A549 (cell line): ENCODE data around the gene PARD3B. TPM values are rescaled to one million over a fixed set of nuclear protein-coding genes. Genes with fewer than 3 reads are reported as not detected.

Source experiments
- ATAC-seq, 2 experiments: fragments of 200-7000 bp in 1 of 2; fragments of >200 bp in 1 of 2; cut with Nextera tagmentation in 1 of 2; cut with Tn5 transposase in 1 of 2; 3 replicates each; pipeline versions ENCODE4 v1.8.0 to v1.9.1; 2018 to 2020; ENCODE audit warnings: mild to moderate bottlenecking in 1 of 2, moderate library complexity in 1 of 2
- CTCF ChIA-PET: fragments of 300-600 bp; sonication (Branson Sonifier 250); formaldehyde crosslinking; extraction: SDS; loops from one replicate; lab custom pipeline; 2021; ENCODE audit warnings: antibody characterized with exemption, inconsistent platforms; lab: Yijun Ruan, JAX
- POLR2A ChIA-PET: fragments of 350-600 bp; formaldehyde crosslinking; extraction: SDS; loops from one replicate; lab custom pipeline; 2021; ENCODE audit warnings: antibody characterized with exemption, inconsistent platforms; lab: Yijun Ruan, JAX
- DNase-seq, 2 experiments: peaks; one replicate each; pipeline versions ENCODE4 v3.0.0 to v3.0.0-alpha.2; 2011 to 2016; ENCODE audit warnings: low read depth in 1 of 2, low spot score in 1 of 2
- FAIRE-seq: peaks from 2 replicates; lab custom pipeline; 2011; peaks lifted over from hg19 to GRCh38; lab: Jason Lieb, UNC
- H3K27ac ChIP-seq, 2 experiments: fragments of >200 bp; sonication (Bioruptor Twin); formaldehyde crosslinking; 3 replicates each; pipeline ENCODE4 v1.5.1; 2016 to 2017
- H3K4me1 ChIP-seq: fragments of >200 bp; sonication (Bioruptor Twin); formaldehyde crosslinking; 3 replicates; pipeline ENCODE4 v1.6.1; 2016
- H3K4me2 ChIP-seq: fragments of >200 bp; sonication (Bioruptor Twin); formaldehyde crosslinking; 3 replicates; pipeline ENCODE4 v1.6.1; 2016
- H3K4me3 ChIP-seq: fragments of >200 bp; sonication (Bioruptor Twin); formaldehyde crosslinking; 3 replicates; pipeline ENCODE4 v1.5.1; 2016
- H3K9me3 ChIP-seq: fragments of >200 bp; sonication (Bioruptor Twin); formaldehyde crosslinking; 3 replicates; pipeline ENCODE4 v1.6.1; 2016
- BHLHE40 ChIP-seq: IDR thresholded peaks from 2 replicates; pipeline ENCODE4 v1.6.1; 2012; ENCODE audit warnings: low read depth, low read length, inconsistent platforms
- CBX8 ChIP-seq: fragments of 200-600 bp; sonication (generic); IDR thresholded peaks from 2 replicates; pipeline ENCODE4 v1.6.1; 2016
- CHD2 ChIP-seq: fragments of 150-350 bp; IDR thresholded peaks from 2 replicates; pipeline ENCODE4 v1.6.1; 2014; ENCODE audit warnings: low read length; ENCODE audit not compliant: partially characterized antibody
- EHF ChIP-seq: fragments of 250-450 bp; sonication (Bioruptor Pico); IDR thresholded peaks from 2 replicates; pipeline ENCODE4 v1.5.0; 2020; ENCODE audit warnings: mild to moderate bottlenecking
- EP300 ChIP-seq, 2 experiments: fragments of >200 bp; sonication (Bioruptor Twin); formaldehyde crosslinking; IDR thresholded peaks; 2 replicates in 1 of 2; 3 replicates in 1 of 2; pipeline ENCODE4 v1.6.1; 2016 to 2017
- ESRRA ChIP-seq: fragments of 150-350 bp; IDR thresholded peaks from 2 replicates; pipeline ENCODE4 v1.6.1; 2014; ENCODE audit warnings: mild to moderate bottlenecking, low read length, borderline replicate concordance
- FOXS1 ChIP-seq: fragments of 250-450 bp; sonication (Bioruptor Pico); IDR thresholded peaks from 2 replicates; pipeline ENCODE4 v1.5.0; 2020; ENCODE audit warnings: mild to moderate bottlenecking, moderate library complexity
- GATA3 ChIP-seq: IDR thresholded peaks from 2 replicates; pipeline ENCODE4 v1.6.1; 2012; ENCODE audit warnings: borderline replicate concordance
- HOXA7 ChIP-seq: fragments of 250-450 bp; sonication (Bioruptor Pico); IDR thresholded peaks from 2 replicates; pipeline ENCODE4 v1.5.0; 2020; ENCODE audit warnings: mild to moderate bottlenecking, moderate library complexity
- HOXB5 ChIP-seq: fragments of 250-450 bp; sonication (Bioruptor Pico); IDR thresholded peaks from 2 replicates; pipeline ENCODE4 v1.5.0; 2020; ENCODE audit warnings: mild to moderate bottlenecking, moderate library complexity
- MAZ ChIP-seq: fragments of 150-350 bp; IDR thresholded peaks from 2 replicates; pipeline ENCODE4 v1.6.1; 2014; ENCODE audit warnings: antibody characterized with exemption, low read depth, low read length, borderline replicate concordance
- MYC ChIP-seq: IDR thresholded peaks from 2 replicates; pipeline ENCODE4 v1.6.1; 2012; ENCODE audit warnings: mild to moderate bottlenecking, inconsistent platforms, low read length, improper control_type of control experiment, borderline replicate concordance
- PHF8 ChIP-seq: fragments of 200-600 bp; sonication (generic); IDR thresholded peaks from 2 replicates; pipeline ENCODE4 v1.6.1; 2016; ENCODE audit warnings: low read depth, mild to moderate bottlenecking, antibody characterized with exemption, moderate library complexity, borderline replicate concordance
- RARB ChIP-seq: fragments of 250-450 bp; sonication (Bioruptor Pico); IDR thresholded peaks from 2 replicates; pipeline ENCODE4 v1.8.0; 2021; ENCODE audit warnings: mild to moderate bottlenecking, moderate library complexity
- RFX5 ChIP-seq: fragments of 450-650 bp; IDR thresholded peaks from 2 replicates; pipeline ENCODE4 v1.7.1; 2014; ENCODE audit warnings: antibody characterized with exemption, mild to moderate bottlenecking, moderate library complexity
- SREBF2 ChIP-seq: fragments of 450-650 bp; IDR thresholded peaks from 2 replicates; pipeline ENCODE4 v1.6.1; 2014; ENCODE audit warnings: mild to moderate bottlenecking, moderate library complexity
- ZC3H11A ChIP-seq: fragments of 450-650 bp; IDR thresholded peaks from 2 replicates; pipeline ENCODE4 v1.6.1; 2014; ENCODE audit warnings: antibody characterized with exemption, mild to moderate bottlenecking
- ZSCAN20 ChIP-seq: fragments of 250-450 bp; sonication (Bioruptor Pico); IDR thresholded peaks from 2 replicates; pipeline ENCODE4 v1.8.0; 2022; ENCODE audit warnings: mild to moderate bottlenecking, moderate library complexity
- WGBS: methylation state at CpG from one replicate; pipeline ENCODE4 v1.1.6; 2017; ENCODE audit errors: missing lambda C conversion rate; 5-methylcytosine and 5-hydroxymethylcytosine counted together
- polyA plus RNA-seq, 4 experiments: library from polyadenylated mRNA; depleted of rRNA in 3 of 4; stranded (reverse); fragments of >200 nt; fragmentation: RNase III in 1 of 4; extraction: RNeasy Plus Mini Kit Qiagen cat#74134 plus additional on column Dnase treatment in 1 of 4; gene quantifications; 2 replicates in 3 of 4; 3 replicates in 1 of 4; pipeline ENCODE4 v1.2.3, GENCODE V29; 2011 to 2017
- TF ChIP-seq, protein P1 (sequence below): fragments of 200-600 bp; sonication (generic); IDR thresholded peaks from 2 replicates; pipeline ENCODE4 v1.6.1; 2016; ENCODE audit warnings: antibody characterized with exemption, mild to moderate bottlenecking, moderate library complexity
- TF ChIP-seq, protein P2 (sequence below): fragments of 150-350 bp; IDR thresholded peaks from 2 replicates; pipeline ENCODE4 v1.6.1; 2014; ENCODE audit warnings: low read depth, mild to moderate bottlenecking, low read length
- TF ChIP-seq, protein P3 (sequence below): fragments of >200 bp; sonication (Bioruptor Twin); formaldehyde crosslinking; IDR thresholded peaks from 2 replicates; pipeline ENCODE4 v1.6.1; 2016
- TF ChIP-seq, protein P4 (sequence below): fragments of >200 bp; sonication (Bioruptor Twin); formaldehyde crosslinking; IDR thresholded peaks from 3 replicates; pipeline ENCODE4 v1.5.1; 2016
- TF ChIP-seq, protein P5 (sequence below): IDR thresholded peaks from 2 replicates; pipeline ENCODE4 v1.6.1; 2012; ENCODE audit warnings: low read depth, borderline replicate concordance
- TF ChIP-seq, protein P6 (sequence below): fragments of >200 bp; sonication (Bioruptor Twin); formaldehyde crosslinking; IDR thresholded peaks from 3 replicates; pipeline ENCODE4 v1.6.1; 2016
- TF ChIP-seq, protein P7 (sequence below): fragments of 250-450 bp; sonication (Bioruptor Pico); IDR thresholded peaks from 2 replicates; pipeline ENCODE4 v1.5.0; 2020; ENCODE audit warnings: low read depth, mild to moderate bottlenecking, moderate library complexity

Gene PARD3B
- polyA plus RNA-seq, 2 of the 4 experiments (the other 2 are of a cell fraction): 1.2 to 2.4 TPM

DNA sequence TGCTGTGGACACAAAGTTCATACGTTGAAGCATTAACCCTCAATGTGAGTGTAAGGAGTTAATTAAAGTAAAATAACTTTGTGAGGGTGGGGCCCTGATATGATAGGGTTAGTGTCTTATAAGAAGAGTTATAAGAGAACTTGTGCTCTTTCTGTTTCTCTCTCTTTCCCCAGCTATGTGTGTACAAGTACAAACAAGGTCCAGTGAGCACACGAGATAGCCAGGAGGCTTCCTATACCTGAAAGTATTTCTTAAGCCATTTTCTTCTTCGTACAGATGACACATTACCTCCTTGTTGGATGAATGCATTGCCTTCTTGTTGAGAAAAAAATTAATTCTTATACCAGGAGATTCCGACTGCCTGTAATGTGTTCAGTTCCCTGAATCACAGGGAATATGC, 301.2 kb downstream of the PARD3B start:
- FAIRE-seq: no peak
- ATAC-seq: no peak
- Histone ChIP-seq H3K4me2 (no peak overlapping the region), H3K27ac (no peak overlapping the region), H3K9me3 (no peaks in the 10 kb centered on the region), H3K4me1 (peaks cover 23% of the 10 kb centered on the region), H3K4me3 (no peak overlapping the region)
- TF ChIP-seq, protein P1, sequence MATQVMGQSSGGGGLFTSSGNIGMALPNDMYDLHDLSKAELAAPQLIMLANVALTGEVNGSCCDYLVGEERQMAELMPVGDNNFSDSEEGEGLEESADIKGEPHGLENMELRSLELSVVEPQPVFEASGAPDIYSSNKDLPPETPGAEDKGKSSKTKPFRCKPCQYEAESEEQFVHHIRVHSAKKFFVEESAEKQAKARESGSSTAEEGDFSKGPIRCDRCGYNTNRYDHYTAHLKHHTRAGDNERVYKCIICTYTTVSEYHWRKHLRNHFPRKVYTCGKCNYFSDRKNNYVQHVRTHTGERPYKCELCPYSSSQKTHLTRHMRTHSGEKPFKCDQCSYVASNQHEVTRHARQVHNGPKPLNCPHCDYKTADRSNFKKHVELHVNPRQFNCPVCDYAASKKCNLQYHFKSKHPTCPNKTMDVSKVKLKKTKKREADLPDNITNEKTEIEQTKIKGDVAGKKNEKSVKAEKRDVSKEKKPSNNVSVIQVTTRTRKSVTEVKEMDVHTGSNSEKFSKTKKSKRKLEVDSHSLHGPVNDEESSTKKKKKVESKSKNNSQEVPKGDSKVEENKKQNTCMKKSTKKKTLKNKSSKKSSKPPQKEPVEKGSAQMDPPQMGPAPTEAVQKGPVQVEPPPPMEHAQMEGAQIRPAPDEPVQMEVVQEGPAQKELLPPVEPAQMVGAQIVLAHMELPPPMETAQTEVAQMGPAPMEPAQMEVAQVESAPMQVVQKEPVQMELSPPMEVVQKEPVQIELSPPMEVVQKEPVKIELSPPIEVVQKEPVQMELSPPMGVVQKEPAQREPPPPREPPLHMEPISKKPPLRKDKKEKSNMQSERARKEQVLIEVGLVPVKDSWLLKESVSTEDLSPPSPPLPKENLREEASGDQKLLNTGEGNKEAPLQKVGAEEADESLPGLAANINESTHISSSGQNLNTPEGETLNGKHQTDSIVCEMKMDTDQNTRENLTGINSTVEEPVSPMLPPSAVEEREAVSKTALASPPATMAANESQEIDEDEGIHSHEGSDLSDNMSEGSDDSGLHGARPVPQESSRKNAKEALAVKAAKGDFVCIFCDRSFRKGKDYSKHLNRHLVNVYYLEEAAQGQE: no peak
- TF ChIP-seq FOXS1 (no peak), SREBF2 (no peak), CBX8 (no peak), BHLHE40 (no peak), CHD2 (no peak)
- TF ChIP-seq, protein P2, sequence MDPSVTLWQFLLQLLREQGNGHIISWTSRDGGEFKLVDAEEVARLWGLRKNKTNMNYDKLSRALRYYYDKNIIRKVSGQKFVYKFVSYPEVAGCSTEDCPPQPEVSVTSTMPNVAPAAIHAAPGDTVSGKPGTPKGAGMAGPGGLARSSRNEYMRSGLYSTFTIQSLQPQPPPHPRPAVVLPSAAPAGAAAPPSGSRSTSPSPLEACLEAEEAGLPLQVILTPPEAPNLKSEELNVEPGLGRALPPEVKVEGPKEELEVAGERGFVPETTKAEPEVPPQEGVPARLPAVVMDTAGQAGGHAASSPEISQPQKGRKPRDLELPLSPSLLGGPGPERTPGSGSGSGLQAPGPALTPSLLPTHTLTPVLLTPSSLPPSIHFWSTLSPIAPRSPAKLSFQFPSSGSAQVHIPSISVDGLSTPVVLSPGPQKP: no peak
- TF ChIP-seq, protein P3, sequence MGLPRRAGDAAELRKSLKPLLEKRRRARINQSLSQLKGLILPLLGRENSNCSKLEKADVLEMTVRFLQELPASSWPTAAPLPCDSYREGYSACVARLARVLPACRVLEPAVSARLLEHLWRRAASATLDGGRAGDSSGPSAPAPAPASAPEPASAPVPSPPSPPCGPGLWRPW: no peak
- CTCF ChIA-PET: no interaction called here
- DNase-seq: no peak
- 55% methylated on average over 4 of the region's 4 CpGs for WGBS
- POLR2A ChIA-PET: no interaction called here

DNA sequence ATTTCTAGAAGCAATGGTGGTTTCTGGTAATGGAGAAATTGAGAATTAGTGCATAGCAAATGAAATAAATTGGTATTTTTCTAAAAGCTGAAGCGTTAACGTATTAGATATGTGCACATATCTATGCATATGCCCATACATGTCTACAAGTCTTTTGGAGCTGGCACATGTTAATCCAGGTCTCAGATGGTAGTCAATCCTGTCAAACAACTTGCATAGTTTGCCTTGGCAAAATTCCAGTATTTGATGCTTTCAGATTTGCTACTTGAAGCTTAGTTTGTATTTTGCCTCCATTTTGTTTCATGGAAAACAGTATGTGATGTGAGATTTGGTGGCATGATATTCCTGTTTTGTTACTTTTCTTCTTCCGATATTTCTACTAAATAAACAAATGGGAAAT, 304.6 kb downstream of the PARD3B start:
- no peaks in the 10 kb centered on the region for H3K4me1 ChIP-seq
- ATAC-seq: no peak
- H3K9me3 ChIP-seq: no peaks in the 10 kb centered on the region
- 91% methylated on average over 3 of the region's 3 CpGs for WGBS
- DNase-seq: no peak
- no peak overlapping the region for H3K4me3 ChIP-seq
- H3K4me2 ChIP-seq: no peak overlapping the region
- no peak overlapping the region for H3K27ac ChIP-seq
- TF ChIP-seq BHLHE40 (no peak), RFX5 (no peak), SREBF2 (no peak)
- TF ChIP-seq, all 56 proteins: peak for 0
- ChIA-PET CTCF (no interaction called here), POLR2A (no interaction called here)
- no peak for FAIRE-seq

DNA sequence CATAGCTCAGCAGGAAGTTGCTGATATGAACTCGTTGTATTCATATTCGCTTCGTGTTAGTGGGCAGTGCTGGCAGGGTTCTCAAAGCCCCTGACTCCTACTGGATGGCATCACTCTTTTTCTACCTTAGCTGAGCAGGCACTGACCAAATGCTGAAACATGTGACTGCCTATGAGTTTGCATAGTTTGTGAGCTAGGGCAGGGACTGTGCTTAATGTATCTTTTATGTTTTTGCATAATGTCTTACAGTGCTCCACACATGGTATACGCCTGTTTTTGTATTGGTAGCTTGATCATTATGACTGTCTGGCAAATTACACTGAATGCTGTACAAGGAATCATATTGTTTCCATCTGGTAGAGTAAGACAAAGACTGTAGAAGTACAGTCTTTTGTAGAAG, 305.3 kb downstream of the PARD3B start:
- CTCF ChIA-PET: no interaction called here
- POLR2A ChIA-PET: no interaction called here
- H3K4me3 ChIP-seq: no peak overlapping the region
- H3K4me2 ChIP-seq: no peak overlapping the region
- 78% methylated on average over 4 of the region's 4 CpGs for WGBS
- ATAC-seq: no peak
- FAIRE-seq: no peak
- no peak for DNase-seq
- no peaks in the 10 kb centered on the region for H3K4me1 ChIP-seq
- TF ChIP-seq, protein P4, sequence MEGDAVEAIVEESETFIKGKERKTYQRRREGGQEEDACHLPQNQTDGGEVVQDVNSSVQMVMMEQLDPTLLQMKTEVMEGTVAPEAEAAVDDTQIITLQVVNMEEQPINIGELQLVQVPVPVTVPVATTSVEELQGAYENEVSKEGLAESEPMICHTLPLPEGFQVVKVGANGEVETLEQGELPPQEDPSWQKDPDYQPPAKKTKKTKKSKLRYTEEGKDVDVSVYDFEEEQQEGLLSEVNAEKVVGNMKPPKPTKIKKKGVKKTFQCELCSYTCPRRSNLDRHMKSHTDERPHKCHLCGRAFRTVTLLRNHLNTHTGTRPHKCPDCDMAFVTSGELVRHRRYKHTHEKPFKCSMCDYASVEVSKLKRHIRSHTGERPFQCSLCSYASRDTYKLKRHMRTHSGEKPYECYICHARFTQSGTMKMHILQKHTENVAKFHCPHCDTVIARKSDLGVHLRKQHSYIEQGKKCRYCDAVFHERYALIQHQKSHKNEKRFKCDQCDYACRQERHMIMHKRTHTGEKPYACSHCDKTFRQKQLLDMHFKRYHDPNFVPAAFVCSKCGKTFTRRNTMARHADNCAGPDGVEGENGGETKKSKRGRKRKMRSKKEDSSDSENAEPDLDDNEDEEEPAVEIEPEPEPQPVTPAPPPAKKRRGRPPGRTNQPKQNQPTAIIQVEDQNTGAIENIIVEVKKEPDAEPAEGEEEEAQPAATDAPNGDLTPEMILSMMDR: no peak
- TF ChIP-seq GATA3: no peak
- no peak for TF ChIP-seq SREBF2
- no peak for TF ChIP-seq EHF
- TF ChIP-seq, protein P5, sequence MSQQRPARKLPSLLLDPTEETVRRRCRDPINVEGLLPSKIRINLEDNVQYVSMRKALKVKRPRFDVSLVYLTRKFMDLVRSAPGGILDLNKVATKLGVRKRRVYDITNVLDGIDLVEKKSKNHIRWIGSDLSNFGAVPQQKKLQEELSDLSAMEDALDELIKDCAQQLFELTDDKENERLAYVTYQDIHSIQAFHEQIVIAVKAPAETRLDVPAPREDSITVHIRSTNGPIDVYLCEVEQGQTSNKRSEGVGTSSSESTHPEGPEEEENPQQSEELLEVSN: no peak
- TF ChIP-seq, protein P6, sequence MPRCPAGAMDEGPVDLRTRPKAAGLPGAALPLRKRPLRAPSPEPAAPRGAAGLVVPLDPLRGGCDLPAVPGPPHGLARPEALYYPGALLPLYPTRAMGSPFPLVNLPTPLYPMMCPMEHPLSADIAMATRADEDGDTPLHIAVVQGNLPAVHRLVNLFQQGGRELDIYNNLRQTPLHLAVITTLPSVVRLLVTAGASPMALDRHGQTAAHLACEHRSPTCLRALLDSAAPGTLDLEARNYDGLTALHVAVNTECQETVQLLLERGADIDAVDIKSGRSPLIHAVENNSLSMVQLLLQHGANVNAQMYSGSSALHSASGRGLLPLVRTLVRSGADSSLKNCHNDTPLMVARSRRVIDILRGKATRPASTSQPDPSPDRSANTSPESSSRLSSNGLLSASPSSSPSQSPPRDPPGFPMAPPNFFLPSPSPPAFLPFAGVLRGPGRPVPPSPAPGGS: no peak
- TF ChIP-seq HOXA7 (CRISPR knock-in tag): no peak
- no peak for TF ChIP-seq ZC3H11A
- TF ChIP-seq, protein P7, sequence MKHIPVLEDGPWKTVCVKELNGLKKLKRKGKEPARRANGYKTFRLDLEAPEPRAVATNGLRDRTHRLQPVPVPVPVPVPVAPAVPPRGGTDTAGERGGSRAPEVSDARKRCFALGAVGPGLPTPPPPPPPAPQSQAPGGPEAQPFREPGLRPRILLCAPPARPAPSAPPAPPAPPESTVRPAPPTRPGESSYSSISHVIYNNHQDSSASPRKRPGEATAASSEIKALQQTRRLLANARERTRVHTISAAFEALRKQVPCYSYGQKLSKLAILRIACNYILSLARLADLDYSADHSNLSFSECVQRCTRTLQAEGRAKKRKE (CRISPR knock-in tag): no peak
- TF ChIP-seq MYC: no peak
- TF ChIP-seq ESRRA: no peak
- no peak for TF ChIP-seq PHF8
- no peak for TF ChIP-seq ZSCAN20 (CRISPR knock-in tag)
- no peak for TF ChIP-seq EP300 (IDR thresholded peaks at IDR 0.05)
- TF ChIP-seq RARB: no peak
- TF ChIP-seq HOXB5 (CRISPR knock-in tag): no peak
- no peak for TF ChIP-seq MAZ
- H3K9me3 ChIP-seq: no peaks in the 10 kb centered on the region
- H3K27ac ChIP-seq: no peak overlapping the region
